ENCODE measurements around the gene CST9L.
"Not testable (repeated sequence)": the region's sequence is repeated elsewhere in the genome, so short reads cannot be mapped to it uniquely, and the experiment has no call there.

Gene CST9L

DNA sequence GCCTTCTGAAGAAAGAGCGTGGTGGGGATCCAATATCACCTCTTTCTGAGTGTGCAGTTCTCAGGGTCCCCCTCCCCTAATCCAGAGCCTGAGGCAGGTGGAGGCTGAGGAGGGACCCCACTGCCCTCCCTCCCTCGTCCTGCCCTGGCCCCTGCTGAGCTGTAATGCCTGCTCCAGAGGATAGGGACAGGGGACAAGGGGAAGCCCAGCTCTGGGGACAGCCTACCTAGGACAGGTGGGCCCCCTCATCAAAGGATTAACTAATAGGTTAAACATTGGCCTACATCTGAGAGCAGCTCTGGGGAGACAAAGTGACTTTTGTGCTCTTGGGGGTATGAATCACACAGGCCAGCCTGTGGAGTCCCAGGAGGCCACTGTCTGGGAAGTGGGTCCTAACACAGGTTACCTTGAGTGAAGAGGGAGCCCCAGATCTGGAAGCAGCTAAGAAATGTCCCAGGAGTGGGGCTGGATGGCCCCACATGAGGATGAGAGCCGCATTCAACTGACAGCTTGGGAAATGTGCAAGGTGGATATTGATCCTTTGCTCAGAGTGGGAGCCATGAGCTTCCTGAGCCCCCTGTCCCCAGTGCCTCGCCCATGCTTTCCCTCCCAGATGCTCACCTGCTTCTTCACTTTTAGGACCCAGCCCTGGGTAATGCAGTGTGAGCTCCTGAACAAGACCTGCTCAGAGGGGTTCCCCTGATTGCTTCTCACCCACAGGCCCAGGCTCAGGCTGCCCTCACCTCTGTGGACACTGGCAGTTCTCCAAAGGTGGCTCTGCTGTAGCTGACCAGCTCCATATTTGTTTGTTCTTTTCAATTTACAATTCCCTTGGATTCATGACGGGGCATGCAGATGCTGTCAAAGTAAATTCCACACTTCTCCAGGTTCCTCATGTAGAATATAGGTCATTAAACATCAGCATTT, 17.8 kb upstream of the CST9L start:
- no peak for DNase-seq

DNA sequence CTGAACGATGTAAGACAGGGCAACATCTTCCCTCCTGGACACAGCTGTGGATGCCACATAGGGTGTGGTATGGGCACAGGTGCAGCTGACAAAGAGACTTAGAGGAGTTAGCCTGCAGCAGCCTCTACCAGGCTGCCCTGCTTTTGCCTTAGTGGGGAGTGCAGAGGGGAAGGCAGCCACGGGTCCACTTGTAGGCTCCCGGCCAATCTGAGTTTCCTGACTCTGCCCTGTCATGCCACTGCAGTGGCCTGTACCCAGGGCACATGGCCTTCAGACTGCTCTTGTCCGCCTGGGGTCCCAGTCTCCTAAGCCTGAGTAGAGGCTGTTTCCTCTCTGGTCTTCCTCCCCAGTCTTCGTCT, 17.1 kb upstream of the CST9L start:
- no peak for DNase-seq

DNA sequence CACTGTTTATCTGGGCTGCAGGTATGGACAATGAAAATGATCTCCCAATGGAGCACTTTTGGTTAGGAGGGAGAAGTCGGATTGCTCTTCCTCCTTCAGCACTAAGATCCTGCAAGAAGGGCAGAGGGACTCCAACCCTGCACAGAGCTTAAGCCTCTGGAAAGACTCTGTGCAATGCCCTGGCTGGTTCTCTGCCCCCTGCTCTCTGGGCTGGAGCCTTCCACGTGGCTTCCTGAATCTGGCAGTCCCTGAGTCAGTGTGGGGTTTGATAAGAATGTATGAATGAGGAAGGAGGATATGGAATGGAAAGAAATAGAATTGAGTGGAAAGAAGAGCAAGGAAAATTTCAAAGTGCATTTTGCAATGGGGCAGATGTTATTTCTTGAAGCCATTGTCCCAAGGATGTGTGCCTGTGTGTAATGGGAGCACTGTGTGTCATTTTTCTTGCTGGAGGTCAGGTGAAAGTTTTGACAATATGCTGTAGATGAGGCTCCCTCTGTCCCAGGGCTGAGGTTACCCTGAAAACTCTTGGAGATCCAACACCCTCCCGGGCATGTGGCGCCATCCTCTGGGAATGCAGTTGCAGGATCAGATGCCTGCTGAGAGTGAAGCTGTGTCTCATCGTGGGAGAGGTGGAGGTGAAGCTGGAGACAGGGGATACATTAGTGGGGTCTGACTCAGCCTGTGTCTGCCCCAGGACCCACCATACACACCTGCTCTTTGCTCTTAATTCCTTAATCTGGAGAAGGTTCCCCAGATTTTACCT, 16.3 kb upstream of the CST9L start:
- DNase-seq = no peak

DNA sequence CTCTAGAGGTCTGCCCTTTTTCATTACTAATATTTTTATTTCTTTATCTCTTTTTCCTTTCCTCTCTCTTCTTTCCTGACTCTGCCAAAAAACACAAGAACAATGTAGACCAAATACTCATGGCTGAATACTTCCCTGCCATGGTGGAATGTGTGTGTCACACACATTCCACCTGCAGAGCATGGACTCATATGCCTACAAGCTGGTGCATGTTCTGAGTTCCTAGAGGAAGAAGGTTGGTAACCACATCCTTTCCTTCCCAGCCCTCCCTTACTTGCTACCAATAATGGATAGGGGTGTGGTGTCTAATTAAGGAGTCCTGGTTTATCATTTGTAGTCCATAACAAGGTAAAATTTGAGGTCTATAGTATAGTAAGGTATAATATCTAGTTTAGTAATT, 15.2 kb upstream of the CST9L start:
- no peak for DNase-seq

DNA sequence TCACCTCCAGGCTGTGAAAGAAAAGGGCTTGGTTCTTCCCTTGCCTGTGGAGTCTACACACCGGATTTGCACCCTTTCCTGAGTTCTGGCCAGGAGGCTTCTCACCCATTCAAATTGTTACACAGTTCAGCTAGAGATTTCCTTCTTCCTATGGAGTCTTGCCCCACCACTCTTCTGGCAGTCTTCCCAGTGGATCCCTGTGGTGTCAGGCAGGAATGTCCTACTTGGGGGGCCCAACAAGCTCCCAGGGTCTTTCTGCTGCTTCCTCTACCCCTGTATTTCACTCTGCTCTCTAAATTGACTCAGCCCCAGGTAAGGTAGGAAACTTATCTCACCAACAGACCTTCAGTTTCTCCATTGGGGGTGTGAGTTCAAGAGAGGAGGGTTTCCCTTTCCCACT, 14.0 kb upstream of the CST9L start:
- DNase-seq = no peak

DNA sequence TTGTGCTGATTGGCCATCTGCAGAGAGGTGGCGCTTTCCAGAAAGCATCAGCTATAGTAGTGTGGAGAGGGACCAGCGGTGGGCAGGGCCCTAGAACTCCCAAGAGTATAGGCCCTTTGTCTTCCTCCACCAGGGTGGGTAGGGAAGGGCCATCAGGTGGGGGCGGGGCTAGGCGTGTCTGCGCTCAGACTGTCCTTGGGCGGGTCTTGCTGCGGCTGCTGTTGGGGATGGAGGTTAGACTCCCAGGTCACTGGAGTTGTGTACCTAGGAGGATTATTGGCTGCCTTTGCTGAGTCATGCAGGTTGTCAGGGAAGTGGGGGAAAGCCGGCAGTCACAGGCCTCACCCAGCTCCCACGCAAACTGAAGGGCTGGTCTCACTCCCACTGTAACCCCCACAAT, 13.5 kb upstream of the CST9L start:
- not testable (repeated sequence) for DNase-seq

DNA sequence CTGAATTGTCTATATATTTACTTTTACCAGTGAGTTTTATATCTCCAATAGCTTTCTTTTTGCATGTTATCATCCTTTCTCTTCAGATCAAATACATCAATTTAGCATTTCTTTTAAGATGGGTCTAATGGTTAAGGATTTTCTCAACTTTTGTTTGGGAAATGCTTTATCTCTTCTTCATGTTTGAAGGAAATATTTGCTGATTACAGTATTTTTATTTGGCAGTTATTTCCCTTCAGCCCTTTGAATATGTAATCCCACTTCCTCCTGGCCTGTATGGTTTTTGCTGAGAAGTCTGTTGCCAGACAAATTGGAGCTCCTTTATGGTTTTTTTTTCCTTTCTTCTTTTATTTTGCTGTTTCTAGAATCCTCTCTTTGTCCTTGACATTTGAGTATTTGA, 6.7 kb upstream of the CST9L start:
- no peak for DNase-seq

DNA sequence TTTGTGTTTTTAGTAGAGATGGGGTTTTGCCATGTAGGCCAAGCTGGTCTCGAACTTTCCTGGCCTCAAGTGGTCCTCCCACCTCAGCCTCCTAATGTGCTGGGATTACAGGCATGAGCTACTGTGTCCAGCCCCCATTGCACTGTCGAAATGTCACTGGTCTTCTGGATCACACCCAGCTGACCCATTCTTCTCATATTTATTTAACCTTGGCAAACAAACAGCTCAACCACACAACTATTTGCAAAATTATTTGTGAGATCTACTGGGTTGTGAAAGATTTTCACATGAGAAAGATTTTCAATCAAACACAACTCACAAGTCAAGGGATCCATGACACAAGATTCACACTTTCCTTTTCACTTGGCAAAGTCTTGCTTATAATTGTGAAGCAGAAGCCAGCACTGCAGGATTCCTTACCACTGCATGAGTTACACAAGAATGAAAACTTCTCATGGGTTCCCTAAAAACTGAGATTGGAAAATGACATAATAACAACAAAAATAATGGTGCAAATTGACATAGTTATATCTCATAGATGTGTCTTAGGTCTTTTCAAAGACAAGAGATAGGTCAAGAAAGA, 2.0 kb upstream of the CST9L start:
- DNase-seq = no peak

DNA sequence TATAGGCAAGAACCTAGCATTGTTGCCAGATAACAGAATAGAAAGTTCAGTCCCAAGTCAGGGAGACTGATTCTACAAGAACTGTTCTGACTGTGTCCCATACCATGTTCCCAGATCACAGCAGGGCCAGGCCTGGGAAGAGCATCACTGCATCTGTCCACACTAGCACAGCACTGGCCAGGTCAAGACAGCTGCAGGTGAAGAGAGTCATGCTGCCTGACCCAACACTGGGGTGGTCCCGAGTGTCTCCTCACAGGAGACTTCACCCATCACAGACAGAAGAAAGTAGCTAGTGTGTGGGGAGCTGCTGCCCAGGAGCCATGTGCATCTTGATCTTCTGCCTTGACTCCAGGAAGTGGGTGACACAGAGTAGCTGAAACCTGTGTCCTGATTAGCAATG, 1.3 kb upstream of the CST9L start:
- DNase-seq = no peak

DNA sequence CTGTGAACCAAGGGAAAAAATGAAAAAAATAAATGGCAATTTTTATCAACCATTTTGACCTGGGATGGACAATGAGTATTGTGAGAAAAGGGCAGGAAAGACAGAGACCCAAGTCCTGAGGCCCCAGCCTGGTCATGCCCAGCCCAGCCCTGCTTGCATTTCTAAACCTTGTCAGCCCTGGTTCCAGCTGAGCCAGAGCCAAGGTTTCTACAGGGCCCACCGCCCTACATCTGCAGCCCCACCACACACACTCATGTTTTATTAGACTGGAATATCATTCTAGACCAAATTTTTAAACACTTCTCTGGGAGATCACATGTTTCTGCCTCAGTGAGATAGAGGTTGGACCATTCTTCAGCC, 667 bp upstream of the CST9L start:
- no peak for DNase-seq

DNA sequence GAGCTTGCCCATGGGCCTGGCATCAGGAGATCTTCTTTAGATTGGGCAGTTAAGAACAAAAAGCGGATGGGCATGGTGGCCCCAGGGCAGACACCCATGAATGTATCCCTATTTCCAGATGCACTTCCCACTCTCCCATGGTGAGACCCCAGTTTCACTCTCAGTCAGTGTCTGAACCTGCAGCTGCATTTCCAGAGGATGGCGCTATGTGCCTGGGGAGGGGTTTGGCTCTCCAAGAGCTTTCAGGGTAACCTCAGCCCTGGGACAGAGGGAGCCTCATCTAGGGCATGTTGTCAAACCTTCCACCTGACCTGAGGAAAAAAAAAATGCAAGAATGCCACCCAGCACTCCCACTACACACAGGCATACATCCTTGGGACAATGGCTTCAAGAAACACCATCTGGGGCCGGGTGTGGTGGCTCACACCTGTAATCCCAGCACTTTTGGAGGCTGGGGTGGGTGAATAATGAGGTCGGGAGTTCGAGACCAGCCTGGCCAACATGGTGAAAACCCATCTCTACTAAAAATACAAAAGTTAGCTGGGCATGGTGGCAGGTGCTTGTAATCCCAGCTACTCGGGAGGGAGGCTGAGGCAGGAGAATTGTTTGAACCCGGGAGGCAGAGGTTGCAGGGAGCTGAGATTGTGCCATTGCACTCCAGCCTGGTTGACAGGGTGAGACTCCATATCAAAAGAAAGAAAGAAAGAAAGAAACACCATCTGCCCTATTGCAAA, 1.9 kb downstream of the CST9L start:
- no peak for DNase-seq

DNA sequence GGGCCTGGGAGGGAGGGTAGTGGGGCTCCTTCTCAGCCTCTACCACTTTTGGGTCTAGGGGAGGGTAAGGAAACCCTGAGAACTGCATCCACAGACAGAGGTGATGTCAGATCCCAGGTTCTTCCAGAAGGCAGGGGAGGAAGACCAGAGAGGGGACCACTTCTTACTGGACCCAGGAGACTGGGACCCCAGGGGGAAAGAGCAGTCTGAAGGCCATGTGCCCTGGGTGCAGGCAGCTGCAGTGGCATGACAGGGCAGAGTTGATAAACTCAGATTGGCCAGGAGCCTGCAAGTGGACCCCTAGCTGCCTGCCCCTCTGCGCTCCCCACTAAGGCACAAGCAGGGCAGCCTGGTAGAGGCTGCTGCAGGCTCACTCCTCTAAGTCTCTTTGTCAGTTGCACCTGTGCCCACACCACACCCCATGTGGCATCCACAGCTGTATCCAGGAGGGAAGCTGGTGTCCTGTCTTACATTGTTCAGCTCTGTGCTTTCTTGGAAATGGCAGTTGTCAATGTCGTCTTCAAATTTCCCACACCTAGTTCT, 2.7 kb downstream of the CST9L start:
- DNase-seq = no peak

DNA sequence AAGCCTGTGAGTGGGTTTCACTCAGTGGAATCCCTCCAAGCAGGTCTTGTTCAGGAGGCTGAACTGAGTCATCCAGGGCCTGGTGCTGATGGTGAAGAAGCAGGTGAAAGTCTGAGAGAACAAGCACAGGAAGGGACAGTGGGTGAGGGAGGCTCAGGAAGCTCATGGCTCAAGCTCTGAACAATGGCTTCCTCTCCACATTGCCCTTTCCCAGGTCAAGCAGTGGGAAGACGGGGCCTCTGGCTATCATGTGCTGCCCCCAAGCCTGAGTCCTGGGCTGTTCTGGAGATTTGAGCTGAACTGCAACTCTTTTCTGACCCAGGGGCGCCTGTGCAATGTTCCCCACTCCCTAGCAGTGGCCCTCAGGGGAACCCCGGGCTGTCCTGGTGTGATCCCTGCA, 3.4 kb downstream of the CST9L start:
- no peak for DNase-seq

DNA sequence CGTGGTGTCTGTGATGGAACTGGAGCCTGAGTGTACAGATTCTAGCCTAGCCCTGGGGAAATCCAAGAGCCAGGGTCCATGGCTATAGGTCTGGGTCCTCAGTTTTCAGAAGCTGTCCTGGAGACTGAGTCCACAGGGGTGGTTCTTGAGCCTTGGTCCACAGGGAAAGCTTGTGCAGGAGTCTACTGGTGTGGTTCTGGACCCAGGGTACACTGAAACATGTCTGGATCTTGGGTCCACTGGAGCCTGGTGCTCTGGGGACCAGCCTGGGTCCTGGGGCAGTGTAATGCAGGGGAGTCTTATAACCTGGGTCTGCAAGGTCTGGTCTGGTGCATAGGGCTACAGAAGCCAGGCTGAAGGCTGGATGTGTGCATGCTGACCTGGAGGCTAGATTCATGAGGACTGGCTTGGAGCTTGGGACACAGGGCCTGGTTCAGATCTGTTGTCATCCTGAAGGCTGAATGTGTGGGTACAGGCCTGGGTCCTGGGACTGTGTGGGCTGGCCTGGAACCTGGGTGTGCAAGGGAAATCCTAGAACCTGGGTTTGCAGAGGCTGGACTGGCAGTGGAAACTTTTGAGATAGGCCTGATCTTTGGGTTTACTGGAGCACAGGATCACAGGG, 5.5 kb downstream of the CST9L start:
- DNase-seq = no peak

DNA sequence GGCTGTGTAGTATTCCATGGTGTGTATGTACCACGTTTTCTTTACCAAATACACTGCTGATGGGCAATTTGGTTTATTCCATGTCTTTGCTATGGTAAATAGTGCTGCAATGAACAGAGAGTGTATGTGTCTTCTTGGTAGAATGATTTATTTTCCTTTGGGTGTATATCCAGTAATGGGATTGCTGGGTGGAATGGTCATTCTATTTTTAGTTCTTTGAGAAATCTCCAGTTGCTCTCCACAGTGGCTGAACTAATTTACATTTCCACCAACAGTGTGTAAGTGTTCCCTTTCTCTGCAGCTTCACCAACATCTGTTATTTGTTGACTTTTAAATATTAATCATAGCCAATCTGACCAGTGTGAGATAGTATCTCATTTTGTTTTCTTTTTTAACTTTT, 13.9 kb downstream of the CST9L start:
- DNase-seq = no peak

DNA sequence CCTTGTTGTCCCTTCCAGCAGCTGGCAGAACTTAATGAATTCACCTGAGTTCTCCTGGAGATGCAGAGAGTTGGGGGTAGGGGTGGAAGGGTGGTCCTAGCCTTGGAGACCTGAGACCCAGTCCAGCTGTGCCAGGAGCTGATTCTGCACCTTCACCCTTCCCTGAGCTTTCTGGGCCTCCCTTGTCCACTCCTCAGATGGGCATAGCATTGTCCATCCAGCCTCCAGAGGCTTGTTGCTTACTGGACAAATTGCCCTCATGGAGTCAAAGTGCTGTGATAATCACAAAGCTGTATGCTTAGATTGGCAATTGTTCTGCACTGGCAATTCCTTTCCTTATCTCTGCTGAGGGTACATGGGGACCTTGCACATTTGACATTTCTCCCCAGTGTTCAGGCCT, 16.5 kb downstream of the CST9L start:
- DNase-seq = no peak

DNA sequence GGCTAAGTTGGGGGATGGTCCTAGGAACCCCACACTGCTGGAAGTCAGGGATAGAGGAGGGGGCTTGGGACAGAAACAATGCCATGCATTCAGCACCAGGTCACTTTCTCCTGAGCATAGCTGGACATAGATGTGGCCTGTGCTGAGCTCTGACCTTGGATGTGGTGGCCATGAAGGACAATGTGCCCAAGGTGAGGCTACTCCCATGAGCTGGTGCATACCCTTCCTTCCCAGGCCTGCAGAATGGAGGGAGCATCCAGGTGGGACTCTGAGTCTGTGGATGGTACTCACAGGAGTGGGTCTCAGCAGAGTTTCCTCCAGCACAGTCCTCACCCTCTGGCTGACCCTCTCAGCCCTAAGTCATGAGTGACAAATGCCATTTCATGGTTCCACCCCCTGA, 16.9 kb downstream of the CST9L start:
- no peak for DNase-seq

DNA sequence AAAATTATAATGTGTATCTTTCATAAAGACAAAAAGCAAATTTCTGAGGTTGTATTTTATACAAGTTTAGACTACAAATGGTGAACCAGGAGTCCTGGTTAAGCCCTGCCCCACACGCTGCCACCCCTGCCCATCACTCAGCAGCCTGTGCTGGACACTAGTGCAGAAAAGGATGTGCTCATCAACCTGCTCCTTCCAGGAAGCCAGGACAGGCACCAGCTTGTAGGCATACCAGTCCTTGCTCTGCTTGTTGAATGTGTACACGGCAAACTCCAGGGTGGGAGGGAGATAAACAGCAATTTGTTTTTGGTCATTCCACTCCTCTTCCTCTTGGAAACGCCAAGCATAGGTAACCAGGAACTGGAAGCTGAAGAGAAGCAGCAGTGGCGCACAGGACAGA, 18.1 kb downstream of the CST9L start:
- no peak for DNase-seq

DNA sequence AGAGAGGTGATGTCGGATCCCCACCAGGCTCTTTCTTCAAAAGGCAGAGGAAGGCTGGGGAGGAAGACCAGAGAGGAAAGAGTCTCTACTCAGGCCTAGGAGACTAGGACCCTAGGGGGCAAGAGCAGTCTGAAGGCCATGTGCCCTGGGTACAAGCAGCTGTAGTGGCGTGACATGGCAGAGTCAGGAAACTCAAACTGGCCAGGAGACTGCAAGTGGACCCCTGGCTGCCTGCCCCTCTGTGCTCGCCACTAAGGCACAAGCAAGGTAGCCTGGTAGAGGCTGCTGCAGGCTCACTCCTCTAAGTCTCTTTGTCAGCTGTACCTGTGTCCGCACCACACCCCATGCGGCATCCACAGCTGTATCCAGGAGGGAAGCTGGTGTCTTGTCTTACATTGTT, 19.9 kb downstream of the CST9L start:
- DNase-seq = no peak

DNA sequence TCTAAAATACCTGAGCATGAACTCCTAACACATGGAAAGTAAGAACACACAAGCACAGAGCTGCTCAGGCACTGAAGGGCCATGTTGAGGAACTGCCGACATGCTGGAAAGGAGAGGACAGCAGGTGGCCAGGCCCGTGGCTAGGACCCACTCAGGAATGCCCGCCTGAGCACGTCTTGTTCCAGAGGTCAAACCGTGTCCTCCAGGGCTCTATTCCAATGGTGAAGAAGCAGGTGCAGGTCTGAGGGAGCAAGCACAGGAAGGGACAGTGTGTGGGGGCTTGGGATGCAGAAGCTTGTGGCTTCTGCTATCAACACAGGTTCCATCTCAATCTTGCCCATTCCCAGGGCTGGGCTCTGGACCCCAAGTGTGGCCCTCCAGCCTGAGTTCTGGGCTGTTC, 20.7 kb downstream of the CST9L start:
- DNase-seq = no peak

DNA sequence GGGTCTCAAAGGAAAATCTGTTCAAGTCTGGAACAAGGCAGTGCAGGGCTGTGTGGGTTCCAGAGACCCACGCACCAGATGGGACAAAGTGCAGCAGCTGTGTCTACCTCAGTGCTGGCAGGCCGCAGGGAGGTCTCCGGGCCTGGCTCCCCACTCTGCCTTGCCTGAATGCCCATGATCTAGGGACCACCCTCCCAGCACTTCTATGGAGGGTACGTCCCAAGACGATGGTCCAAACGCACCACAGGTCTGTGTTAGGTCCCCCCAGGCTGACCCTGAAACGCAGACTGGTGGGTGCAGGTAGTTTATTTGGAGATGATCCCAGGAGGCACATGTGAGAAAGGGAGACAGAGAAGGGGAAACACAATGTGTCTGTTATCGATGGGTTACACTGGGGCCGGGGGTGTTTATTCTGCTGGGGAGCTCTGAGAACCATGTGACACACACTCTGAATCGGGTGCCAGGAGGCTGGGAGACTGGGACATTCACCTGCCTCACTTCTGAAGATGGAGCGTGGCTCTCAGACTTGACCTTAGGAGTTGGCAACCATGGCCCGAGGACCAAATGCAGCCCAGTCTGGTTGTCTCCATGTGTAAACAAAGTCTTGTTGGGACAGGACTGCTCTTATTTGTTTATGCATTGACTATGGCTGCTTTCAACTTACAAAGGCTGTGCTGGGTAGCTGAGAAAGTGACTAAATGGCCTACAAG, 21.7 kb downstream of the CST9L start:
- DNase-seq = no peak

DNA sequence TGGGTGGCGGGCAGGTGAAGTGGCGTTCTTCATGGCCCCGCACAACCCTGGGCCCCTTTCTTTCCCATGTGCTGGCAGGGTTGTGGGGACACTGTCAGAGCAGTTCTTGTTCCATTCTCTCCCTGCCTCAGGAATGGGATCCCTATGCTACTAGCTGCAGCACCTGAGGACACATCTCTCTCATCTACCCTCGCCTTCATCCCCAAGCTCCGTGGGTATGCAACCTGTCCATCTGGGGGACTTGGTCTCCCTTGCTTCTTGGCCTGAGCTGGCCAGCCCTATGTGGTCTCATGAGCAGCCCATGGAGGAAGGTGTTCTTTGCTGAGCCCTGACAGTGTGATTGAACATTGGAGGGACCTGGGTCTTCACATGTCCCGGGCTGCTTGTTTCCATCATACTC, 24.2 kb downstream of the CST9L start:
- no peak for DNase-seq

Data from DMS 273 treated with DMSO at 0.1 percent for 48 hours (cell line).